GM19463 (cell line): Measurements from ENCODE around the gene DHRS3.

Experiments
- ATAC-seq: cut with Tn5 transposase; IDR thresholded peaks from one replicate; pipeline ENCODE4 v1.9.1; 2021; ENCODE audit warnings: mild to moderate bottlenecking, moderate library complexity; ENCODE audit not compliant: unreplicated experiment

DHRS3 gene

GRCh38 chr1:12519693-12520364 lies 98.2 kb downstream of the DHRS3 start:
- ATAC-seq = no peak

GRCh38 chr1:12518931-12519692 lies 98.9 kb downstream of the DHRS3 start:
- ATAC-seq = no peak
